ENCODE results near the gene S1PR3. TPM values are rescaled to one million over a fixed set of nuclear protein-coding genes. Genes with fewer than 3 reads are reported as not detected.

S1PR3 gene
- total RNA-seq, 1 donor: 31.1 TPM

- H3K4me3 ChIP-seq (ENCODE audit: low read depth, low read length): no peak overlapping the region
- TF ChIP-seq, protein P1, sequence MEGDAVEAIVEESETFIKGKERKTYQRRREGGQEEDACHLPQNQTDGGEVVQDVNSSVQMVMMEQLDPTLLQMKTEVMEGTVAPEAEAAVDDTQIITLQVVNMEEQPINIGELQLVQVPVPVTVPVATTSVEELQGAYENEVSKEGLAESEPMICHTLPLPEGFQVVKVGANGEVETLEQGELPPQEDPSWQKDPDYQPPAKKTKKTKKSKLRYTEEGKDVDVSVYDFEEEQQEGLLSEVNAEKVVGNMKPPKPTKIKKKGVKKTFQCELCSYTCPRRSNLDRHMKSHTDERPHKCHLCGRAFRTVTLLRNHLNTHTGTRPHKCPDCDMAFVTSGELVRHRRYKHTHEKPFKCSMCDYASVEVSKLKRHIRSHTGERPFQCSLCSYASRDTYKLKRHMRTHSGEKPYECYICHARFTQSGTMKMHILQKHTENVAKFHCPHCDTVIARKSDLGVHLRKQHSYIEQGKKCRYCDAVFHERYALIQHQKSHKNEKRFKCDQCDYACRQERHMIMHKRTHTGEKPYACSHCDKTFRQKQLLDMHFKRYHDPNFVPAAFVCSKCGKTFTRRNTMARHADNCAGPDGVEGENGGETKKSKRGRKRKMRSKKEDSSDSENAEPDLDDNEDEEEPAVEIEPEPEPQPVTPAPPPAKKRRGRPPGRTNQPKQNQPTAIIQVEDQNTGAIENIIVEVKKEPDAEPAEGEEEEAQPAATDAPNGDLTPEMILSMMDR (IDR thresholded peaks at IDR 0.05; ENCODE audit: insufficient read depth, low read length): no peak
- no peak for DNase-seq (ENCODE audit: low read depth)
Observed at GRCh38 chr9:89006996-89007967, 16.0 kb downstream of the S1PR3 start.

DNA sequence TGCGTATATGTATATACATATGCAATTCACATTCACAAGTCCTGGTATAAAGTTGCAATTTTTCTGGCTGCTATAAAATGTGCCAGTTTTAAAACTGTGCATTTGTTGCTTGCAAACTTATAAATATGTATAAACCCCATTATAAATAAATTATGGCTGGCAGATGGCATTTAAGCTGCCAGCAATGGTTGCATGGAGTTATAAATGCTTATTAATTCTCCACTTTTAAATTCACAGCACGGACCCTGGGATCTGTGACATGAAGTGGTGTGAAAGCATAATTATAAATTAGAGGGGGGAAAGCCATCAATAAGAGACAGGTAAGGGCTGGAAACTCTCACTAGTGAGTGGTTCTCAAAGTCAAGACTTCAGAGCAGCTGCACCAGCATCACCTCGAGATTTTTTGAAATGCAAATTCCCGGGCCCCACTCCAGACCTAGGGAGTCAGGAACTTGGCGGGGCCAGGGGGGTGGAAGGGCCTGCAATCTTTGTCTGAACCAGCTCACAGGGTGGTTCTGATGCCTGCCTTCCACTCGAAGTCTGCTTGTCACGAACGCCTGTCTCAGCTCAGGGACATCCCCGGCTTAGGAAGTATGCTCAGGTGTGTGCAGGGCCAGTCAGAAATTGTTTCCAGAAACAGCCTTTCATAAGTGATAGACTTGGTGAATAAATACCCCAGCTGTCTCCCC, 16.9 kb downstream of the S1PR3 start:
- no peak for DNase-seq (ENCODE audit: low read depth)
- TF ChIP-seq, protein P1 (IDR thresholded peaks at IDR 0.05; ENCODE audit: insufficient read depth, low read length): no peak
- no peak overlapping the region for H3K4me3 ChIP-seq (ENCODE audit: low read depth, low read length)

GRCh38 chr9:89008744-89009545, 17.7 kb downstream of the S1PR3 start:
- TF ChIP-seq, protein P1 (IDR thresholded peaks at IDR 0.05; ENCODE audit: insufficient read depth, low read length): no peak
- no peak overlapping the region for H3K4me3 ChIP-seq (ENCODE audit: low read depth, low read length)
- DNase-seq (ENCODE audit: low read depth): no peak

- TF ChIP-seq, protein P1 (IDR thresholded peaks at IDR 0.05; ENCODE audit: insufficient read depth, low read length): no peak
- H3K4me3 ChIP-seq (ENCODE audit: low read depth, low read length): no peak overlapping the region
- no peak for DNase-seq (ENCODE audit: low read depth)
Observed at GRCh38 chr9:89009546-89009840, 18.2 kb downstream of the S1PR3 start.

- no peak for DNase-seq (ENCODE audit: low read depth)
Observed at GRCh38 chr9:89010056-89010455, 18.8 kb downstream of the S1PR3 start.

GRCh38 chr9:89010526-89011111, 19.4 kb downstream of the S1PR3 start:
- DNase-seq (ENCODE audit: low read depth): no peak
- H3K4me3 ChIP-seq (ENCODE audit: low read depth, low read length): no peak overlapping the region
- TF ChIP-seq, protein P1 (IDR thresholded peaks at IDR 0.05; ENCODE audit: insufficient read depth, low read length): no peak

More at GRCh38 chr9:89010056-89010455, 18.8 kb downstream of the S1PR3 start:
- TF ChIP-seq, protein P1 (IDR thresholded peaks at IDR 0.05; ENCODE audit: insufficient read depth, low read length): no peak
- H3K4me3 ChIP-seq (ENCODE audit: low read depth, low read length): no peak overlapping the region

All from fibroblast of the aortic adventitia (primary cell).